ENCODE results near the gene SEMA4D. TPM values are rescaled to one million over a fixed set of nuclear protein-coding genes. Genes with fewer than 3 reads are reported as not detected.
"Not testable (repeated sequence)": the region's sequence is repeated elsewhere in the genome, so short reads cannot be mapped to it uniquely, and the experiment has no call there.

SEMA4D gene
- total RNA-seq, 1 experiment from 2014 or later: 4.8 TPM

DNA sequence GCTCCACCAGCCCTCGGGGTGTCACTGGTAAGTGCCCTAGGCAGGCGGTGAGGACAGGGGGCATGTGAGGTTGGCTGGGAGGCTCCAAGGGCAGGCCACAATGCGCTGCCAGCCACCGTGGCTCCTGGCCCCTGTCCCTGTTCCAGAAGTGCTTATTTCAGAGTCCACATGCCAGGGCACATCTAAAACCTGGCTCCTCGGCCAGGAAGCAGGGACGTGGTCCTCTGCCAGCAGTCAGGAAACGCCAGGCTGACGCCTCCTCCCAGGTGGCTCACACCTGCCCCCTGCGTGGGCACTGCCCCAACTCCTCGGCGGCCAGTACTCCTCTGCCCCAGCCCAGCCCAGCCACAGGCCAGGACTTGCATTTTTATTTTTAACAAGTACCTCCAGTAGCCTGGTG lies 111.1 kb downstream of the SEMA4D start:
- DNase-seq (ENCODE audit: low spot score): no peak

DNA sequence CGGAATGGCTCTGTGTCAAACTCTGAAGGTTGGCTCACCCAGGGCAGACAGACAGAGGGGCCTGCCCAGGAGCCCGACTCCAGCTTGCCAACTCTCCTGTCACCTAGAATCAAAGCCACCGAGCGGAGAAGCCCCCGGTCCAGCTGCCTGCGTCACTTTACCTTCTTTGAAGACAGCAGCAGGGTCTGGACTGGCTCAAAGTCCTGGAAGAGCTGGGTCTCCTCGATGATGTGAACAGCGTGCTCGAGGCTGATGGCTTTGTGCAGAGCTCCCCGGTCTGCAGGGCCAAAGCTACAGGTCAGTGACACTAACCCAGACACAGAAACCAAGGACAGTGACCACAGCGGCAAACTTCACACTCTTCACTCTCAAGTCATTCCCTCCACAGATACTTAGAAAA lies 111.7 kb downstream of the SEMA4D start:
- no peak for DNase-seq (ENCODE audit: low spot score)

DNA sequence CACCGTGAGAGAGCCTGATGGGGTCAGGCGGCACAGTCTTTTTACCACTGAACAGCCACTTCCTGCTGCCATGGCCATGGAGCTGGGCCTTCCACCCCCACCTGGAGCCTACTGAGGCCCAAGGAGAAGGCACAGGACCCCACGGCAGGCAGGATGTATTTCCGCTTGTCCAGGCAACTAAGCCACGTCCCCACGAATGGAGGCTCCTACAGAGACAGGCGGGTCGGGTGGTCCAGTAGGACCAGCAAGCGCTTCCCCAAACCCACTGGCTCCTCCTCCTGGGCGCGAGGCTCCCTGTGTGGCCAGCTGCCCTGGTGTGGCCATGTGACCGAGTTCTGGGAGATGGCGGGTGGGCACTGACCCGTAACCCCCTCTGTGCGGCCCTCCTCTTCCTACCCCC lies 113.1 kb downstream of the SEMA4D start:
- DNase-seq (ENCODE audit: low spot score): no peak

DNA sequence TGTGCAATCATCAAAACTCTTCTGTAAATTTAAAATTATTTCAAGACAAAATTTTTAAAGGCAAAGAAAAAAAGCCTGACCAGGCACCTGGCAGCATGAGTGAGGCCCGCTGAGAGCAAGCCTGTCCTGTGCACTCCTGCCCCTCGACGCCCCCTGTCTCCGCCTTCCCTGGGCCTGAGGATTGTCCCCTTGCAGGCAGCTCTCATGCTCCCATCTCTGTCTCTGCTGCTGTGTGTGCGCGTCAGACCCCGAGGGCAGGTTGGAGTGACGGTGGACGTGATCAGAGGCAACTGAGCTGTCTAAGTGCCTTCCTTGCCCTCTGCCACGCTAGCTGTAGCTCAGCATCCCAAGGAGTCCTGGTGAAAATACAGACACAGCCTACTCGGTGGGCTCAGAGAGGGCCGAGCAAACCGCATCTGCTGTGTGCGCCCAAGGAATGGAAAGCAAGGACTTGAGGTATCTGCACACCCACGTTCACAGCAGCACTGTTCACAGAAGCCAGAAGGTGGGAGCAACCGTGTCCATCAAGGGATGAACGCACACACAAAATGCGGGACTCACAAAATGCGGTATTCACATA lies 114.1 kb downstream of the SEMA4D start:
- DNase-seq (ENCODE audit: low spot score): no peak

DNA sequence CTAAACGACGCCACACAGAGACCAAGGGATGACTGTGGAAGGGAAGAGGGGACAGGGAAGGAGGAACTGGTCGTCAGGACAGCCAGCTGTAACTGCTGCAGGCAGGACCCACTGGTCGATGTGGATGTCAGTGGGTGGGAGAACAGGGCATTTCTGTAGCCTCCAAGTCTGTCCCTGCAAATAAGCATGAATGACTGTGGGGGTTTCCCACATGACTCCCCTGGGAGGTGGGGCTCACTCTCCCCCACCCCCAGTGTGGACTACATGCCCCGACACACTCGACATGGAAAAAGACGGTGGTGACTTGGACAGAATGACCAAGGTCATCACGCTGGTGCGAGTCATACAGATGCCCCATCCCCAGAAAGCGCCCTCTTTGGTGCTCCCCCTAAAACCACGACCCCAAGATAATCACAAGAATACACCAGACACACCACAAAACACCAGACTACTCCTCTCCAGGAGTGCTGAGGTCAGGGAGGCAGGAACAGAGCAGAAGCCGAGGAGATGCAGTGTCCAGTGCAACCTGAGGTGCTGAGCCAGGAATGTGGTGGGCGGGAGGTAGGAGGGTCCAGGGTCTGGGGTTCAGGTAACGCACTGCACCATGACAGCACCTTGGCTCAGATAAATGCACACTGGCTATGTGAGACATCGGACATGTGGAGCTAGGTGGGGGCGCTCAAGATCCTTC lies 114.7 kb downstream of the SEMA4D start:
- DNase-seq (ENCODE audit: low spot score): no peak

DNA sequence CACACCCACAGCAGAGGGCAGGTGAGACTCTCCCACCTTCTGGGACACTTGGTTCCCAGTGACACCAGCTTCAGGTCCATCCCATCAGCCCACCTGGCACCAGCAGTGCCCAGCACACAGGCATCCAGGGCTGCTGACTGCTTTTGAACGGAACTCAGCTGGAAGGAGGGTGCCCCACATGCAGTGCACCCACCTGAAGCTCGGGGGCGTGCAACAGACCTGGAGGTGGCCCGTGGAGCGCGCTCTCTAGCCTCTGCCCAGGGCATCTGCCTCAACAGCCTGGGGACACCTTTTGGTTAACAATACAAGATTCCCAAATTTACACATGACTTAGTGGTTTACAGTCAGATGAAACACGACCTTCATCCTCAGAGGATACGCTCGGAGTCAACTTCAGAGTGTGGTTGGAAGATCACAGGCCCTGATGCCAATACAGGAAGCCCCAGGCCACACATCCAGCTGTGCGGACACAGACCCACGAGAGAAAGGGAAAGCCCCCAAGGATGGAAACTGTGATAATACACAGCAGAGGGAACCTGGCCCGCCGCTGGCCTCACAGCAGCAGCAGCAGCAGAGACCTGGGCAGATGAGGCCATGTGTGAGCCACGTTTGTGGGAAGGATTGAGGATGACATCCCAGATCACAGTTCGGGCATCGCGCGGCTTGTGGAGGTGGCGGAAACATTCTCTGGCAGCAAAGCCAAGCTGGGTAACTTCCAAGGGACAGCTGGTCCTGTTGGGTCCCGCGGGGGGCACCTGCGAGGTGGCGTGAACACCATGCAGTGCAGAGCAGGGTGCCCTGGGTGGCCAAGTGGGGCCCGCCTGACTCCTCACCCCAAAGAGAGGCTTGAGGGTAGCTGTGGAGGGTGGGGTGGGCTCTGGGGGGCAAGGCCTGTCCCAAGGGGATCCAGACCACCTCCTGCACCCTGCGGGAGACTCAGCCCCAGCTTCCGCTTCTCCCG lies 115.6 kb downstream of the SEMA4D start:
- DNase-seq (ENCODE audit: low spot score): no peak

DNA sequence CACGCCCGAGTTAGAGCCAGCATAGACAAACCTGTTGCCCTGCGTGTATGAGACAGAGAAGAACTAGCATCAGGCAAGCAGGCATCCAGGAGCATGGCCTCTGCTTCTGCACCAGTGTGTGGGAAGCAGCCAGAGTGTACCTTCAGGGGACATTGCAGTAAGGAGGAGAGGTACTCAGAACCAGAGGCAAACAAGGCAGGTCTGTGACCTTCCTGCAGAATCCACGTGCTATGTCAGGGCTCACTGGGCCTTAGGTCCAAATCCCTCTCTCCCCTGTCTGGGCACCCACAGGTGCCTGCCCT lies 116.7 kb downstream of the SEMA4D start:
- no peak for DNase-seq (ENCODE audit: low spot score)

DNA sequence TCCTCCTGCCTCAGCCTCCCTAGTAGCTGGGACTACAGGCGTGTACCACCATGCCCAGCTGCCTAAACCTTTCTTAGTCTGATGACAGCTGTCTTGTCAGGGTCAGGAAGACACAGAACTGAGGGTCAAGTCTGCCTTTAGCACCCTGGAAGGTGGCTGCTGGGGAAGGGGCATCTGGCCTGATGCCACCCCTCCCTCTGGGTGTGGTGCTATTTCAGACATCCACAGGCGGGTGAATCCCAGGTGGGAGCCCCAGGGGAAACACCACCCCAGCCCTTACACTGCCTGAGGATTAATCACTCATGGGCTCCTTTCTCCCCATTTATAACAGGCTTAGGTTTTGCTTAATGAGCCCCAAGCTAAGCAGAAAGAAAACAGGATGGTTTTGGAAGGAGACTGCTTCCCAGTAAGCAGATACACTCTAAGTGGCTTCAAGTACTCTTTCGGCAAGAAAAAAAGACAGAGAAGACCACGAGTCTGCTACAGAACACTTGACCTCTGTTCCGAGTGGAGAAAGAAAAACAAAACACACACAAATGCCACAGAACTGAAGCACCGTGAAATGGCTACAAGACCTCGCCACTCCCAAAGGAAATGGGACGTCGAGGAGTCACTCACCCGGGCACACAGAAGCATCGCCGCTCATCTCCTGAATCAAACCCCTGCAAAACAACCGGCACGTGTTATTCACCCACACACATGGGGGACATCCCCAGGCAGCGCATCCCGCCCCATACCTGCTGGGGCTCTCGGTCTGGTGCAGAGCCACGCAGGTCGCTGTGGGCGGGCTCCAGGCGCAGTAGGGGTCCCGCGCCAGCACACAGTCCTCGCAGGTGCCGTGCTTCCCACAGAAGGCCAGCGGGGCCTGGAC lies 117.2 kb downstream of the SEMA4D start:
- no peak for DNase-seq (ENCODE audit: low spot score)

DNA sequence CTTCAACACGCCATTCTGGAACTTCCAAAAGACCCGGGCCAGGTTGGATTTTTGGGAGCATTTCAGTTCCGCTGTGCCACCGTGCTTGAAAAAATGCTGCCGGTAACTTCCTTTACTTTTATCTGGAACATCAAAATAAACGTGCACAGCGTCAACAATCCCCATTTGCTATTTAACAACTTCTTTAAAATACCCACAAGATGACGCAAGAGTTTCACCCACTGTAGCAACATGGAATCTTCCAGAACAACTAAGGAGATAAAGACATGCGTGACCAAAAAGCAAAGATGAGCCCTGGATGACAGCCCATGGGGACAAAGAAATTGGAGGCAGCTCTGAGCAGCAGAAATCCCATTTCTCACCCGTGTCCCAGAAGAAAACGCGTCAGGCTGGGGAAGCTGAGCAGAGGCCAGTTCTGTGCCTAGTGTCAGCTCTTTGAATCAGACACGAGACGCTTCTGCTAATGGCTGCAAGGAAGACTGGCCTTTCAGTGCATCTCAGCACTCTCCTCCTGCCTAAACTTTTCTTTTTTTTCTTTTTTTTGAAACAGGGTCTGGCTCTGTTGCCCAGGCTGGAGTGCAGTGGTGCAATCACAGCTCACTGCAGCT lies 118.3 kb downstream of the SEMA4D start:
- no peak for DNase-seq (ENCODE audit: low spot score)

DNA sequence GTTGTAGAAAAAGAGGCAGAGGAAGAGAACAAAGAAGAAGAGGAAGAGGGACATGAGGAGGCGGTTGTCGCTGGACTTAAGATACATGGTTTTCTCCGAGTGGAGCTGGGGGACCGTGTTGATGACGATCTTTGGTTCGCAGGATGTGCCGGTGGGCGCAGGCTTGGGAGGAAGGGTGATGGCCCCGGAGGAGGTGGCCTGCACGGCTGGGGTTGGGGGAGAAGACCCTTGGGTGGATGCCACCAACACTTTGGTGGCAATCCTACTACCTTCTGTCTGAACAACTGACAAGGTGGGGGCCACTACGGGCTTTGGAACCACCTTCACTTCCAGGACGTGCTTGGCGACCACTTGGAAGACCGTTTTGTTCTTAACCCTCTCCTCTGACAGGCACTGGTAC lies 118.9 kb downstream of the SEMA4D start:
- DNase-seq (ENCODE audit: low spot score): no peak

DNA sequence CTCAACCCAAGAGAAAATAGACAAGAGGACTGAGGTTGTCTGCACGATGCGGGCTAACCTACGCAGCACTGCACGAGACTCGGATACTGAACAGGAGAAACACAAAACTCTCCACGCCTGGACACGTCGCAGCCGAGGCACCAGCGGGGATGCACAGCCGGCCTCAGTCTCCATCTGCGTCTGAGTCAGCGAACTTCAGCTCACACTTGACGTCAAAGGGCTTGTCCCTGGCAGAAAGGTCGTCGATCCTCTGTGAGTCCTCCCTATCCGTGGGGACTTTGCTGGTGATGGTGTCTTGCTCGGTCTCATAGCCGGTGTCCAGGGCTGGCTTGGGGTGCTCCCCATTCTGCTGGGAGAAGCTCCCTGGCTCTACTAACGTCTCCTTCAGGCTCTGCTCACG lies 119.4 kb downstream of the SEMA4D start:
- no peak for DNase-seq (ENCODE audit: low spot score)

DNA sequence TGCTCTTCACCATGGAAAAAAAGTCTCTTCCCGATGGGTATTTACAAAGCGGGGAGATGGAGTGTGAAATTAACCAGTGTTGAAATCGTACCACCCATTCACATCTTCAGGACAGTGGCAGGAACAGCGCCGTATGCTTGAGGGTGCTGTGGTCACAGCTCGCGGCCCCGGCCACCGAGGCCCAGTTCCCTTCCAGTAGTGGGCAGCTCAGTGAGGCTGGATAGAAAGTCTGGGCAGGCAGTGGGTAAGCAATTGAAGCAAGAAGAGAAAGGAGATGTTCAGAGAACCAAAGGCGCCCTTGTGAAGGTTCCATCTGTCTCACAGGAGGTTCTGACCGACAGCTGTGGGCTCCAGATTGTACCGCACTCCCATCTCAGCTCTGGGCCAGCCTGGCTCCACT lies 120.5 kb downstream of the SEMA4D start:
- no peak for DNase-seq (ENCODE audit: low spot score)

DNA sequence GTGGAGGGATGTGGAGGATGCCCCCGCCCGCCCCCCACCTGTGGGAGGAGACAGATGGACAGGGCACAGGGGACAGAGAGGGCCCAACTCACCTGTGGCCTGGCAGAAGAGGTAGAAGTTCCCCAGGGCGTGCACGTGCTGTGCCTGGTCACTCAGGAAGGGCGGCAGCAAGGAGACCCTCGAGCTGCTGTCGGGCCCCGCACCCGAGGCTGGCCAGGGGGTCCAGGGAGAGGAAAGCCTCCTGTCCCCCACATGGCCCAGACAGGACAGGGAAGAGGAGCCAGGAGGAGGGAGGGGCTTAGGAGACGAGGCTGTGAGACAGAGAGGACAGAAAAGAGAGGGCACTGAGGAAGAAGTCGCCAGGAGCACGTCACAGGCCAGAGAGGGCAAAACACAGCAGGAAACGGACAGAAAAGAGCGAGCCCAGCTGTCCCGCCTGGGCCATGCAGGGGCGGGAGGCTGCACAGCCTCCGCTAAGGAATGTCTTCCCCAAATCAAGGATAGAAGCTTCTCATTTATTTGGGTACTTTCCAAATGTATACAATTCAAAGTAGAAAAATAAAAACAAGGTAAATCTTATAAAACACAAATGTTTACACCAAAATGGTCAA lies 121.1 kb downstream of the SEMA4D start:
- no peak for DNase-seq (ENCODE audit: low spot score)

DNA sequence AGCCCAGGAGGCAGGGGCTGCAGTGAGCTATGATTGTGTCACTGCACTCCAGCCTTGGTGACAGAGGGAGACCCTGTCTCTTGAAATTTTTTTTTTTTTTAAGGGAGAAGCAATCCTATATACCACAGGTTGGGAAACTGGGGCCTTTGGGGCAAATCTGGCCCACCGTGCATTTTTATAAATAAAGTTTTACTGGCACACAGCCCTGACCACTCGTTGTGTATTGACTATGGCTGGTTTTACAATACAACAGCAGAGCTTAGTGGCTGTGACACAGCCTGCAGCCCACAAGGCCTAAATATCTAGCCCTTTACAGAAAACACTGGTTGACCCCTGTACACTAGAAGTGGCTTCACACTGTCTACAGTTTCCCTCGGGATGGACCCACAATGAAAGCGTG lies 121.6 kb downstream of the SEMA4D start:
- DNase-seq (ENCODE audit: low spot score): no peak

DNA sequence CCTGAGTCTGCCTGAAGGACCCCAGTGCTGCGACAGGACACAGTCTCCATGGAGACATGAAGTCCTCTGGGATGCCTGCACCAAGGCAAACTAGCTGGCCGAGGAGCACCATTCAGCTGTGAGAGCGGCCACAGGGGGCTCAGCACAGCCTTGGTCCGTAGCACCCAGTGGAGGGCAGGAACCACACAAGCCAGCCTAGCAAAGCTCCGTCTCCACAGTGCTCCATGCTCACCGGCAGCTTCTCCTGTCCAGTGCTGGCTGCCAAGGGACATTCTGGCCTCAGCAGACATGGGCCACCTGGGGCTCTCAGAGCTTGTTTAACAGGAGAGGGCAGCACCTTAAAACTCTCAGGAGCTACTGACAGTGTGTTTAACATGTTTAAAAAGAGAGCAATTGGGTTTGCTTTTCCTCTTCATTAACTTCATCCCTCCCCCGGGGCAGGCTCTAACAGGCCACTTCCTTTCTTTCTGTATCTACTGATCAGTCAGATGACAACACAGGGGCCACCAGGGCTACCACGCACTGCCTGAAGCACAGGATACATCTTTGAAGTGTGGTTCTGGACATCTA lies 122.6 kb downstream of the SEMA4D start:
- no peak for DNase-seq (ENCODE audit: low spot score)

DNA sequence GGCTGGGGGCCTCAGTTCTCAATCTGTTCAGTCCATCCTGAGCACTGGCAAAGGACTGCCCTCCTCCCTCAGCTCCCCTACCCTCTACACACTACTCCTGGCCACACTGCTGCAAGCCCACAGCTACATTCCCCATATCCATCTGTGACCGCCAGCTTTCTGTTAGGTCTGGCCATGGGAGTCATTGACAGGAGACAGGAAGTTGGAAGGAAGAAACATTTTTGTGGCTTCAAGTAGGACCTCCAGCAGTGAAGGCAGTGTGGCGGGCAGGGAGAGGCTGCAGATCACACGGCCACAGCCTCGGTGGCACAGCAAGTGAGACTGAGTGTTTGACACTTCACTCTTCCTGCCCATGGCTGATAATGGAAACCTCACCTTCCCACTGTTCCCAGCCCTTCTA lies 123.7 kb downstream of the SEMA4D start:
- peak; percentile 23 for DNase-seq (ENCODE audit: low spot score)

DNA sequence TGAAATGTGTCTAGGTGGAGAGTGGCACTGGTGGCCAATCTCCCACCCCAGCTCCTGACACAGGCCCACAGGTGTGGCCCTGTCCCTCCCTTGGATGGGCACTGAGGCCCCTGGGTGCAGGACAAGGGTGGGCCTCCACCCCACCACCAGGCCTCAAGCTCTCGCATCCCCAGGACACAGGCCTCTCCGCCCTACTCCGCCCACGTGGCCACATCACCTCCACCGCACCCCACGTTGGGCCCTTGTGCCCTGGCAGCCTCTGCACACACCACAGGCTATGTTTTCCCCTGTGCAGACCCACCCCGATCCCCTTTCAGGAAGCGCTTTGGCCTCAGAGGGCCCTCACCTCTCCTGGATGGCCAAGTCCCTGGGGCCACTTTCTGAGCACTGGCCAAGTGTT lies 124.9 kb downstream of the SEMA4D start:
- no peak for DNase-seq (ENCODE audit: low spot score)

DNA sequence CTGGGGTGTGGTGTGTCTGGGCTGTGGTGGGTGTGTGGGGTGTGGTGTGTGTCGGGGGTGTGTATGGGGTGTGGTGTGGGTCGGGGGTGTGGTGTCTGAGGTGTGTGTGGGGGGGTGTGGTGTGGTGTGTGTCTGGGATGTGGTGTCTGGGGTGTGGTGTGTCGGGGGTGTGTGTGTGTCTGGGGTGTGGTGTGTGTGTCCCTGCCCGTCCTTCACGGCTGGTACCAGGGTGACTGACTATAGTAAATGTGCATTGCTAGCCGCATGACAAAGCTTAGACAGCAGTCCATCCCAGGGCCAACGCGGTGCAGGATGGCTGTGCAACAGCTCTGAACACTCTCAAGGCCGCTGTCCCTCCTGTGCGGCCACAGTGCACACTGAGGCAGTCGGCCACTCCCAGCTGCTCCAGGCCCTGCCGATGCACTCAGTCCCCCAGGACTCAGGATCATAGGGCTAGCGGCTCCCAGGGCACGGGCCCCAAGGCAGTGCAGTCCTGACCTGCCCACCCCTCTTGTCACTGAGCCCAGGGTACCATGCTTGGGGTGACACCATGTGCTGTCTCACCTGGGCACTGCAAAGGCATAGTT lies 125.6 kb downstream of the SEMA4D start:
- DNase-seq (ENCODE audit: low spot score): no peak

DNA sequence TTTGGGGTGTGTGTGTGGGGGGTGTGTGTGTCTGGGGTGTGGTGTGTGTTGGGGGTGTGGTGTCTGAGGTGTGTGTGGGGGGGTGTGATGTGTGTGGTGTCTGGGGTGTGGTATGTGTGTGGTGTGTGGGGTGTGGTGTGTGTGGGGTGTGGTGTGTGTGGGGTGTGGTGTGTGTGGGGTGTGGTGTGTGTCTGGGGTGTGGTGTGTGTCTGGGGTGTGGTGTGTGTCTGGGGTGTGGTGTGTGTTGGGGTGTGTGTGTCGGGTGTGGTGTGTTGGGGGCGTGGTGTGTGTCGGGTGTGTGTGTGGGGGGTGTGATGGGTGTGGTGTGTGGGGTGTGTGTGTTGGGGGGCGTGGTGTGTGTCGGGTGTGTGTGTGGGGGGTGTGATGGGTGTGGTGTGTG lies 126.1 kb downstream of the SEMA4D start:
- DNase-seq (ENCODE audit: low spot score): not testable (repeated sequence)

DNA sequence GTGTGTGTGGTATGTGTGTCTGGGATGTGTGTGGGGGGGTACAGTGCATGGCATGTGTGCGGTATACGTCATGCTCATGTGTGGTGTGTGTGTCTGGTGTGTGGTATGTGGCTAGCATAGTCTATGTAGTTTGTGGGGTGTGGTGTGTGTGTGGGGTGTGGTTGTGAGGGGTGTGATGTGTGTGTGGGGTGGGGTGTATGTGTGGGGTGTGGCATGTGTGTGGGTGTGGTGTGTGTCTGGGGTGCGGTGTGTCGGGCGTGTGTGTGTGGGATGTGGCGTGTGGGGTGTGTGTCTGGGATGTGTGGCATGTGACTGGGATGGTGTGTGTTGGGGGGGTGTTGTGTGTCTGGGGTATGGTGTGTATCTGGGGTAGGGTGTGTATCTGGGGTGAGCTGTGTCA lies 127.3 kb downstream of the SEMA4D start:
- no peak for DNase-seq (ENCODE audit: low spot score)

Measured in H4 (cell line).